B cell (primary cell): ENCODE measurements around the gene TMIGD2. TPM values are rescaled to one million over a fixed set of nuclear protein-coding genes. Genes with fewer than 3 reads are reported as not detected.

Experiments
- ATAC-seq: fragments of 200-7000 bp; cut with Tn5 transposase; one replicate; pipeline ENCODE4 v1.10.0; 2021; ENCODE audit warnings: low read depth, mild to moderate bottlenecking, moderate number of reproducible peaks, moderate library complexity
- CTCF ChIA-PET: fragments of 350-600 bp; sonication (Branson Sonifier 250); formaldehyde crosslinking; loops from one replicate; lab custom pipeline; 2021; ENCODE audit warnings: antibody characterized with exemption, inconsistent platforms; lab: Charles Lee
- POLR2A ChIA-PET: fragments of 350-600 bp; sonication (Branson Sonifier 250); formaldehyde crosslinking; loops from one replicate; lab custom pipeline; 2021; ENCODE audit warnings: antibody characterized with exemption; lab: Charles Lee
- DNase-seq: peaks from one replicate; pipeline ENCODE4 v3.0.0; 2013
- H2AFZ ChIP-seq: 2 replicates; pipeline ENCODE4 v1.6.1; 2012; ENCODE audit warnings: mild to moderate bottlenecking, low read depth, low read length; ENCODE audit not compliant: insufficient read depth, poor library complexity, severe bottlenecking
- H3K27ac ChIP-seq, 2 donors: 1 replicate in 1 of 2; 2 replicates in 1 of 2; pipeline ENCODE4 v1.5.1; 2012 to 2013; ENCODE audit warnings: low read length in 2 of 2, mild to moderate bottlenecking in 2 of 2, moderate library complexity in 1 of 2
- H3K27me3 ChIP-seq, 4 experiments: fragments of 200-600 bp in 1 of 4; sonication (generic) in 1 of 4; replicated peaks in 1 of 4; 1 replicate in 2 of 4; 2 replicates in 2 of 4; pipeline versions ENCODE4 v1.6.1 to v1.7.0; 2013 to 2016; ENCODE audit warnings: low read length in 3 of 4, mild to moderate bottlenecking in 2 of 4, mixed read lengths in 1 of 4, moderate library complexity in 1 of 4; ENCODE audit not compliant: insufficient read depth in 4 of 4, control insufficient read depth in 3 of 4; ENCODE audit errors: control extremely low read depth in 1 of 4
- H3K36me3 ChIP-seq, 2 experiments: replicated peaks in 1 of 2; 1 replicate in 1 of 2; 2 replicates in 1 of 2; pipeline versions ENCODE4 v1.6.1 to v1.7.1; 2013; ENCODE audit warnings: low read length in 1 of 2; ENCODE audit not compliant: insufficient read depth in 2 of 2, control insufficient read depth in 1 of 2; ENCODE audit errors: control extremely low read depth in 1 of 2, extremely low read depth in 1 of 2
- H3K4me1 ChIP-seq, 2 donors: fragments of 200-600 bp in 1 of 2; sonication (generic) in 1 of 2; 1 replicate in 1 of 2; 2 replicates in 1 of 2; pipeline versions ENCODE4 v1.5.1 to v1.6.1; 2013 to 2017; ENCODE audit warnings: low read length in 2 of 2; ENCODE audit not compliant: control insufficient read depth in 2 of 2, insufficient read depth in 2 of 2
- H3K4me2 ChIP-seq: replicated peaks from 2 replicates; pipeline ENCODE3; 2012; ENCODE audit warnings: mild to moderate bottlenecking, low read depth, low read length; ENCODE audit not compliant: poor library complexity, severe bottlenecking
- H3K4me3 ChIP-seq, 5 experiments: fragments of 200-600 bp in 1 of 5; sonication (generic) in 1 of 5; 1 replicate in 3 of 5; 2 replicates in 2 of 5; pipeline versions ENCODE4 v1.5.1 to v1.7.0; 2011 to 2016; ENCODE audit warnings: low read length in 4 of 5, mild to moderate bottlenecking in 4 of 5, low read depth in 2 of 5, control low read depth in 1 of 5, moderate library complexity in 1 of 5; ENCODE audit not compliant: insufficient read depth in 1 of 5; ENCODE audit errors: control extremely low read depth in 1 of 5, extremely low read depth in 1 of 5
- H3K79me2 ChIP-seq: fragments of 200-600 bp; sonication (generic); one replicate; pipeline ENCODE4 v1.6.0; 2016; ENCODE audit warnings: low read length; ENCODE audit not compliant: control insufficient read depth, insufficient read depth
- H3K9ac ChIP-seq: fragments of 200-600 bp; sonication (generic); 2 replicates; pipeline ENCODE4 v1.6.1; 2017; ENCODE audit warnings: mild to moderate bottlenecking, low read length, moderate library complexity
- H3K9me3 ChIP-seq, 3 donors: one replicate each; pipeline versions ENCODE4 v1.6.1 to v1.7.1; 2013; ENCODE audit warnings: low read length in 2 of 3; ENCODE audit not compliant: control insufficient read depth in 2 of 3, insufficient read depth in 1 of 3; ENCODE audit errors: control extremely low read depth in 1 of 3
- H4K20me1 ChIP-seq: 2 replicates; pipeline ENCODE4 v1.6.0; 2012; ENCODE audit warnings: mild to moderate bottlenecking, low read length; ENCODE audit not compliant: insufficient read depth, control insufficient read depth, poor library complexity, severe bottlenecking
- H3K27ac Mint-ChIP-seq: one replicate; pipeline ENCODE4 v1.8.0; 2021; ENCODE audit warnings: mixed read lengths
- H3K27me3 Mint-ChIP-seq: one replicate; pipeline ENCODE4 v1.8.0; 2021; ENCODE audit warnings: mixed read lengths
- H3K4me1 Mint-ChIP-seq: one replicate; pipeline ENCODE4 v1.8.0; 2021; ENCODE audit warnings: mixed read lengths
- H3K4me3 Mint-ChIP-seq: one replicate; pipeline ENCODE4 v1.8.0; 2021; ENCODE audit warnings: mixed read lengths
- H3K9me3 Mint-ChIP-seq: one replicate; pipeline ENCODE4 v1.8.0; 2022; ENCODE audit warnings: mixed read lengths; ENCODE audit not compliant: insufficient read depth
- CTCF ChIP-seq: fragments of 200-600 bp; IDR thresholded peaks from one replicate; pipeline ENCODE4 v1.8.0; 2022; ENCODE audit warnings: antibody characterized with exemption, mild to moderate bottlenecking
- EZH2 ChIP-seq: IDR thresholded peaks from 2 replicates; pipeline ENCODE4 v1.6.1; 2012; ENCODE audit warnings: borderline replicate concordance, low read depth, mild to moderate bottlenecking, moderate library complexity, low read length; ENCODE audit not compliant: insufficient read depth, poor library complexity, severe bottlenecking
- WGBS: methylation state at CpG from one replicate; pipeline ENCODE4 v1.1.5; 2013; ENCODE audit warnings: missing lambda C conversion rate; ENCODE audit not compliant: insufficient coverage; 5-methylcytosine and 5-hydroxymethylcytosine counted together
- intact Hi-C: fragments of 100-400 bp; cut with micrococcal nuclease; formaldehyde crosslinking; loops from one replicate; pipeline ENCODE4 v1.10.0; 2022
- polyA plus RNA-seq: library from polyadenylated mRNA; depleted of rRNA; stranded (reverse); fragments of >200 nt; gene quantifications from 2 replicates; pipeline ENCODE4 v1.2.3, GENCODE V29; 2012
- total RNA-seq, 2 donors: library from RNA; stranded (reverse); fragments of 120-200 nt in 1 of 2; gene quantifications; 1 replicate in 1 of 2; 2 replicates in 1 of 2; pipeline versions ENCODE4 v1.2.3 to v1.2.4, GENCODE V29; 2013 to 2022

Gene TMIGD2
- total and polyA plus RNA-seq, 2 donors (not counting 1 experiment from before 2014, with no cell fraction given) = 0.24 TPM; not detected in 1

- peak within 1 kb of the TSS; percentile 65 for H3K9ac ChIP-seq
- H2AFZ ChIP-seq = peak within 1 kb of the TSS; percentile 95
- ChIA-PET POLR2A (no interaction called here), CTCF (interaction anchor here (0.7 to 2.6 kb wide), 2 partner anchors 13 to 67 kb away, joined by 3 to 6 read pairs; no protein-coding TSS in a partner anchor)
- ATAC-seq (no peak), DNase-seq (peak; percentile 39)
- H3K27me3 ChIP-seq = no peaks in the 10 kb centered on the region
- no peaks in the 10 kb centered on the region for H3K79me2 ChIP-seq
- H3K9me3 Mint-ChIP-seq = no peaks in the 10 kb centered on the region
- H3K4me3 Mint-ChIP-seq = peak within 1 kb of the TSS; percentile 88
- WGBS = 77% methylated on average over 15 of the region's 27 CpGs
- H4K20me1 ChIP-seq = no peaks in the 10 kb centered on the region
- H3K27ac ChIP-seq = peak within 1 kb of the TSS in 1 of 2 donors; percentile 6
- H3K4me3 ChIP-seq = peak within 1 kb of the TSS in 4 of 5 experiments; percentile 37 to 70 (median 55)
- H3K27me3 Mint-ChIP-seq = no peaks in the 10 kb centered on the region
- H3K4me1 ChIP-seq = peaks cover 3 to 24% of the 10 kb centered on the region in 2 donors
- peak within 1 kb of the TSS; percentile 75 for H3K27ac Mint-ChIP-seq
- H3K4me2 ChIP-seq = peak within 1 kb of the TSS; percentile 90
- peaks cover 25% of the 10 kb centered on the region for H3K4me1 Mint-ChIP-seq
- H3K9me3 ChIP-seq = no peaks in the 10 kb centered on the region
- H3K36me3 ChIP-seq = no peaks in the 10 kb centered on the region
- intact Hi-C loops = no loop called here
- no peak for TF ChIP-seq CTCF
- TF ChIP-seq EZH2 = no peak
These were observed 36.5 kb upstream of the TMIGD2 start, which contains the start of gene STAP2 for GRCh38 chr19:4338441-4339355. STAP2 (minus strand) TSS chr19:4338827; CDS start chr19:4338753, 74 bp downstream.
